Right renal pelvis (tissue), 4 donors: ENCODE data around the gene ADM2. TPM values are rescaled to one million over a fixed set of nuclear protein-coding genes. Genes with fewer than 3 reads are reported as not detected.
"Not testable (repeated sequence)": the region's sequence is repeated elsewhere in the genome, so short reads cannot be mapped to it uniquely, and the experiment has no call there.

ENCODE experiments used
- DNase-seq, 4 donors: peaks; one replicate each; pipeline ENCODE4 v3.0.0-alpha.2; 2013; ENCODE audit warnings: low read depth in 4 of 4, low spot score in 3 of 4, missing footprints in 1 of 4
- polyA plus RNA-seq, 4 donors: library from polyadenylated mRNA; unstranded; fragments of 120-200 nt; gene quantifications; one replicate each; pipeline ENCODE4 v1.2.1, GENCODE V29; 2013; ENCODE audit not compliant: insufficient read length in 4 of 4

Gene ADM2
- 1 to 10 TPM; 4.1 to 6.8 (median 5.4) TPM for polyA plus RNA-seq

- DNase-seq = no peak
Observed at GRCh38 chr22:50481440-50482106, at the start of gene ADM2. TSS of gene ADM2 (plus strand) at chr22:50481543. CDS start at chr22:50481848, 305 bp downstream.

- no peak for DNase-seq
Observed at GRCh38 chr22:50432131-50432876, 49.0 kb upstream of the ADM2 start.

GRCh38 chr22:50432877-50433510 is 48.3 kb upstream of the ADM2 start:
- DNase-seq = not testable (repeated sequence)

- DNase-seq = no peak
Observed at GRCh38 chr22:50434849-50435248, 46.5 kb upstream of the ADM2 start.

- DNase-seq = no peak
Observed at GRCh38 chr22:50435291-50436014, 45.9 kb upstream of the ADM2 start.

DNA sequence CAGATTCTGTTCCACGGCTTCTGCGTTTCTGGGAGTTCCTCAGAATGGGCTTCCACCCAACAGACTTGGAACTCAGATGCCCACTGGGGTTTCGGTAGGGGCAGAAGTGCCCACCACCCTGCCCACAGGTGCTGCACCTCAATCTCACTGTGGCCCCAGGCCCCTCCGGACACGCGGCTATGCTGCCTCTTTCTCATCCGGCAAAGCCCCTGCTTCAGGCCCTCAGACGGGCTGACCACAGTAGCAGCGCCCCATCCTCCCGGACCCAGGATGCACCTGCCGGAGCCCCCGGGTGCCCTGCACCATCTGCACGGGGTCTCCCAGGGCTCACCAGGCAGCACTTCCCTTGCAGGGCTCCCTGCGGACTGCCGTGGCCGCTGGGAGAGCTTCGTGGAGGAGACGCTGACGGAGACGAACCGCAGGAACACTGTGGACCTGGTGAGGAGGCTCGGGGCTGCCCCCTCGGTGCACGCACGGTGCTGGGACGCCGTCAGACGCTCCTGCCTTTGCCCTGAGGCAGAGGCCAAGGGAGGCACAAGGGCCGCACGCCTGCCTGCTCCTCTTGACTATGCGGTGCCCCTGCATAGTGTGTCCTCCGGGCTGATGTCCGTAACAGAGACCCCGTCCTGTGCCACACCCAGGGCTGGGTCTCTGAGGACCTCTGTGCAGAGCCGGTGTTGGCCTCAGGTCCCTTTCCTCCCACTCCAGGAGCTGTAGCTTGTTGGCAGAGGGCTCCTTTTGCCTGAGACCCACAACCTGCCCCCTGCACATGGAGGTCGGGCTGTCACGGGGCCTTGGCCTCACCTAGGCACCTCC is 45.1 kb upstream of the ADM2 start:
- no peak for DNase-seq

DNA sequence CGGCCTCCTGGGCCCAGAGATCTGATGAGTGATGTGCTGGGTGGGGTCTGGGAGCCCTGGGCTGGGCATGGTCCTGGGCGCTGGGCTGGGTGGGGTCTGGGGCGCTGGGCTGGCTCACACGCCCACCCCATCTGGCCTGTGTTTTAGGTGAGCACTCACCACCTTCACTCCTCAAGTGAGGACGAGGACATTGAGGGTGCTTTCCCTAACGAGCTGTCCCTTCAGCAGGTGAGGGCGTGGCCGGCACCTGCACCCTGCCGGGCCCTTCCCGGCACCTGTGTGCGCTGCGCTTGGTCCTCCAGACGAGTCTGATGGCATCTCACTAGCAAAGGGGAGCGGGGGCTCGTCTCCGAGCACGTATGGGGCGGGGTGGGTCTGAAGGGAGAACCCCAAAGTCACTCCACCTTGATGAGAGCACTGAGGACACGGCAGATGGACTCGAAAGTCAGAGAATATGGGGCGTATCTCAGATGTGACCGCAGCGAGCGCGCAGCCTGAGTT is 44.5 kb upstream of the ADM2 start:
- DNase-seq = no peak

DNA sequence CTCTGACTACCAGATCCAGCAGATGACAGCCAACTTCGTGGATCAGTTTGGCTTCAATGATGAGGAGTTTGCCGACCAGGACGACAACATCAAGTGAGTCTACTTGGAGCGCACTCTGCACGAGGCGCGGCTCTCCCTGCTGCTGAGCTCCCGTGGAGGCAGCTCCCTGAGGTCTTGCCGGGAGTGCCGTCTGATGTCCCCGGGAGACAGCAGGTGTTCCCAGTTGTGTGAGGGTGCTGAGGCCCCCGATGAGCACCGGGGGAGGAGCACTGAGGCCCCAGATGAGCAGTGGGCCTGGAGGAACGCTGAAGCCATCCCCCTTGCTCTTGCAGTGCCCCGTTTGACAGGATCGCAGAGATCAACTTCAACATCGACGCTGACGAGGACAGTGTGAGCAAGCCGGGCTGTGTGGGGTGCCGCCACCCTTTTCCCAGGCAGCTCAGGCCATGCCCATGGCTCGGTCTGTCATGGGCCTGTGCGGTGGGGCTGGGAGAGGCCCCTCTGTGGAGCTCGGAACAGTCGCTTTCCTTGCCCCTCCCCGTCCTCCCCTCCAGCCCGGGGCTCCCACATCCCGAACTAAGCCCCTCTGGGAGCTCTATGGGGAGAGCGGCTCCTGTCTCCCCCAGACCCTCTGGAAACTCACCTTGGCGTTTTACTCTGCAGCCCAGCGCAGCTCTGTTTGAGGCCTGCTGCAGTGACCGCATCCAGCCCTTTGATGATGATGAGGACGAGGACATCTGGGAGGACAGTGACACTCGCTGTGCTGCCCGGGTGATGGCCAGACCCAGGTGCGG is 43.6 kb upstream of the ADM2 start:
- no peak for DNase-seq

GRCh38 chr22:50438305-50439275 is 42.8 kb upstream of the ADM2 start:
- DNase-seq = no peak

- DNase-seq = no peak
Observed at GRCh38 chr22:50439314-50439870, 42.0 kb upstream of the ADM2 start.

DNA sequence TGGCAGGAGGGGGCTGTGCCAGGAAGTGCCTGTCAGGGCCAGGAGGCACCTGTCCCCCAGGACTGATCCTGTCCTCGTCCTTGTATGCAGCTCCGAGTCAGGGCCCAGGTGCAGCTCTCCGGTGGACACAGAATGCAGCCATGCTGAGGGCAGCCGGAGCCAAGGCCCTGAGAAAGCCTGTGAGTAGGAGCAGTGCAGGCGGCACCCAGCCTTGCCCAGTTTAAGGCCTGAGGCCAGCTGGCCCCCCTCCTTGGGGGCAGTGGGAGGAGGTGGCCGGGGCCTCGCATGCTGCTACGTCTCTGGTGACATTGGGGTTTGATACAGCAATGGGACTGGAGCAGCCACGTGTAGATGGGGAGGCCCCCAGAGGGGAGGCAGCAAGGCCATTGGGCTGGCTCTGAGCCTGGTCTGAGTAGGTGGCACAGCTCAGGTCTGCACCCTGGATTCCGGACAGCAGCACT is 41.4 kb upstream of the ADM2 start:
- DNase-seq = no peak

- DNase-seq = no peak
Observed at GRCh38 chr22:50440544-50441249, 40.6 kb upstream of the ADM2 start.

DNA sequence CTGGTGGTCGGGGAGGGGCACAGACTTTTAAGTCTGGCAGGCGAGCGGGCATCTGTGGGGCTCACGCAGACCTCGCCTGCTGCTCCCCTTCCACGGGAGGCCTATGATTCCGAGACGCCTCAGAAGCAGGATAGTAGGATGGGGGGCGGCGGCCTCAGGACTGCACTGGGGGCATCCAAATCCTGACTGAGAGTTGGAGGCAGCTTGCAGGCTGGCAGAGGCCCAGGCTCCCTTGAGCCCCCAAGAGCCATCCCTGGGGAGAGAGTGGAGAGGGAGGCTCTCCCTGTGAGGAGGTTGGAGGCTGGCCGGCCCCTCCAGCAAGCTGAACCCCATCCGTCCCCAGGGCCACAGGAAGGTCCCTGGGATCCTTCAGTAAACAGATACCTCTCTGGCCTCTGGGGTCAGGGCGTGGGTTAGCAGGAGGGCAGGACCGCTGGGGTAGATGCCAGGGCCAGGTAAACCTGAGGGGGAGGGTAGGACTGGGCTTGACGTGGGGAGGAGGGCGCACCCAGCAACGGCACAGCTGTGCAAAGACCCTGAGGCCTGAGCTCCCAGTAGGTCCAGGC is 39.8 kb upstream of the ADM2 start:
- DNase-seq = no peak

DNA sequence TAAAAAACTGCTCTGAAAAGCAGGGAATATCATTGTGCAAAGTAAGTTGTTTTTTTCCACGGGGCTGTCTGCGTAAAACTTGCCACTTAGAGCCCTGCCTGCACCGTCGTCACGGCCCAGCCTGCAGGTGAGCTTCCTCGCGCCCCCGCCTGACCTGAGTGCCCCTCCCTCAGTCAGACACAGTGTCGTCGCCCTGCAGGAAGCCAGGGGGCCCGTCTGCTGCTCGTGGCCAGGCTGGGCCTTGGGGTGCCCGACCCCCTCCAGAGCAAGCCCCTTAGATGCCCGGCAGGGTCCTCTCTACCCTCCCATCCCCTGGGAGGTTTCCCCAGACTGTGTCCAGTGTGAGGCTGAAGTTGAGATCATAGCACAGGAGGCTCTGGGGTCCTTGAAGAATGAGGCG is 38.1 kb upstream of the ADM2 start:
- DNase-seq = no peak

GRCh38 chr22:50443801-50444625 is 37.3 kb upstream of the ADM2 start:
- no peak for DNase-seq

DNA sequence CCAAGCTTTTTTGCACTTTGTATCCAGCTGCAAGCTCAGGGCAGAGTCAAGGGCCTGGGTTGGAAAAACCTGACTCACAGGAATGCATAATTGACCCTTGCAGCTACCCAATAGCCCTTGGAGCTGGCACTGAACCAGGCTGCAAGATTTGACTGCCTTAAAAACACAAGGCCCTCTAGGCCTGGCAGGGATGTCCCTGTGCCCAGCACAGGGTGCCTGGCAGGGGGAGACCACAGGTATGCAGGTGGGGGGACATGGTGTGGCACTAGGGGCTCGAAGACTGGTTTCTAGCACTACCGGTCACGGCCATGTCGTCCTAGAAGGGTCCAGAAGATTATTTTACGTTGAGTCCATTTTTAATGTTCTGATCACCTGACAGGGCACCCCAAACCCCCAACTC is 36.7 kb upstream of the ADM2 start:
- peak in 3 of 4 donors; percentile 8 to 12 (median 8) for DNase-seq
